HepG2 (cell line): ENCODE data around the gene FOSL2. TPM values are rescaled to one million over a fixed set of nuclear protein-coding genes. Genes with fewer than 3 reads are reported as not detected.
A peak's percentile ranks its signal among the peaks of the same experiment; 100 is the strongest.

Experiments used
- BORCS8-MEF2B ChIP-seq: sonication (generic); formaldehyde crosslinking; IDR thresholded peaks from 2 replicates; pipeline ENCODE4 v1.8.0; 2022; ENCODE audit warnings: mild to moderate bottlenecking, missing genetic modification reagents
- HNRNPK ChIP-seq: fragments of 200-400 bp; formaldehyde crosslinking; IDR thresholded peaks from 2 replicates; pipeline ENCODE4 v1.6.1; 2018; ENCODE audit warnings: low read length, low read depth, moderate library complexity, mild to moderate bottlenecking; ENCODE audit not compliant: poor library complexity, severe bottlenecking
- KDM1A ChIP-seq: IDR thresholded peaks from 2 replicates; pipeline ENCODE4 v1.6.1; 2016; ENCODE audit warnings: missing compliant biosample characterization
- NR3C1 ChIP-seq: sonication (generic); formaldehyde crosslinking; IDR thresholded peaks from 2 replicates; pipeline ENCODE4 v1.4.0; 2020; ENCODE audit warnings: missing genetic modification reagents
- RELA ChIP-seq: sonication (generic); formaldehyde crosslinking; IDR thresholded peaks from 2 replicates; pipeline ENCODE4 v1.4.0; 2020; ENCODE audit warnings: missing genetic modification reagents
- SPEN ChIP-seq: sonication (generic); formaldehyde crosslinking; IDR thresholded peaks from 2 replicates; pipeline ENCODE4 v1.5.1; 2020; ENCODE audit warnings: low read depth, mild to moderate bottlenecking, missing genetic modification reagents
- TBX2 ChIP-seq: sonication (generic); formaldehyde crosslinking; IDR thresholded peaks from 2 replicates; pipeline ENCODE4 v1.5.0; 2020; ENCODE audit warnings: missing genetic modification reagents, mild to moderate bottlenecking, borderline replicate concordance
- ZBTB42 ChIP-seq: sonication (generic); formaldehyde crosslinking; IDR thresholded peaks from 2 replicates; pipeline ENCODE4 v1.5.0; 2020; ENCODE audit warnings: mild to moderate bottlenecking, missing genetic modification reagents
- ZNF451 ChIP-seq: sonication (generic); formaldehyde crosslinking; IDR thresholded peaks from 2 replicates; pipeline ENCODE4 v1.5.0; 2020; ENCODE audit warnings: mild to moderate bottlenecking, missing genetic modification reagents
- ZNF547 ChIP-seq: sonication (generic); formaldehyde crosslinking; IDR thresholded peaks from 2 replicates; pipeline ENCODE4 v1.5.1; 2020; ENCODE audit warnings: mild to moderate bottlenecking, missing genetic modification reagents
- polyA plus RNA-seq, 8 experiments: library from polyadenylated mRNA; depleted of rRNA in 3 of 8; stranded (reverse) in 7 of 8; unstranded in 1 of 8; fragments of >200 nt; fragmentation: Illumina TruSeq in 4 of 8; extraction: Trizol in 4 of 8; gene quantifications; 2 replicates each; pipeline versions ENCODE4 v1.2.1 to v1.2.3, GENCODE V29; 2011 to 2016; ENCODE audit warnings: low read depth in 4 of 8, missing spikeins in 1 of 8, mixed read lengths in 1 of 8; ENCODE audit not compliant: insufficient read depth in 1 of 8
- total RNA-seq, 5 experiments: library from RNA; depleted of rRNA; stranded (reverse); fragments of >200 nt; fragmentation: Illumina TruSeq; extraction: Trizol; gene quantifications; 2 replicates each; pipeline ENCODE4 v1.2.3, GENCODE V29; 2016; ENCODE audit warnings: low read depth in 1 of 5
- TF ChIP-seq, protein P1 (sequence below): sonication (generic); formaldehyde crosslinking; IDR thresholded peaks from 2 replicates; pipeline ENCODE4 v1.5.0; 2020; ENCODE audit warnings: mild to moderate bottlenecking, missing genetic modification reagents
- TF ChIP-seq, protein P2 (sequence below): sonication (generic); formaldehyde crosslinking; IDR thresholded peaks from 2 replicates; pipeline ENCODE4 v1.5.0; 2020; ENCODE audit warnings: mild to moderate bottlenecking, missing genetic modification reagents
- TF ChIP-seq, protein P3 (sequence below): sonication (generic); formaldehyde crosslinking; IDR thresholded peaks from 2 replicates; pipeline ENCODE4 v1.5.1; 2020; ENCODE audit warnings: mild to moderate bottlenecking, missing genetic modification reagents, borderline replicate concordance
- TF ChIP-seq, protein P4 (sequence below): sonication (generic); formaldehyde crosslinking; IDR thresholded peaks from 2 replicates; pipeline ENCODE4 v1.5.1; 2020; ENCODE audit warnings: missing genetic modification reagents, mild to moderate bottlenecking, borderline replicate concordance
- TF ChIP-seq, protein P5 (sequence below): sonication (generic); formaldehyde crosslinking; IDR thresholded peaks from 2 replicates; pipeline ENCODE4 v1.8.0; 2022; ENCODE audit warnings: missing genetic modification reagents, mild to moderate bottlenecking, borderline replicate concordance
- TF ChIP-seq, protein P6 (sequence below): sonication (generic); formaldehyde crosslinking; IDR thresholded peaks from 2 replicates; pipeline ENCODE4 v1.4.0; 2020; ENCODE audit warnings: missing genetic modification reagents

FOSL2 gene
- total and polyA plus RNA-seq, 2 of the 13 experiments (the other 11 are each of a cell fraction or from before 2014, with no cell fraction given), result 3.4 to 18.1 TPM

DNA sequence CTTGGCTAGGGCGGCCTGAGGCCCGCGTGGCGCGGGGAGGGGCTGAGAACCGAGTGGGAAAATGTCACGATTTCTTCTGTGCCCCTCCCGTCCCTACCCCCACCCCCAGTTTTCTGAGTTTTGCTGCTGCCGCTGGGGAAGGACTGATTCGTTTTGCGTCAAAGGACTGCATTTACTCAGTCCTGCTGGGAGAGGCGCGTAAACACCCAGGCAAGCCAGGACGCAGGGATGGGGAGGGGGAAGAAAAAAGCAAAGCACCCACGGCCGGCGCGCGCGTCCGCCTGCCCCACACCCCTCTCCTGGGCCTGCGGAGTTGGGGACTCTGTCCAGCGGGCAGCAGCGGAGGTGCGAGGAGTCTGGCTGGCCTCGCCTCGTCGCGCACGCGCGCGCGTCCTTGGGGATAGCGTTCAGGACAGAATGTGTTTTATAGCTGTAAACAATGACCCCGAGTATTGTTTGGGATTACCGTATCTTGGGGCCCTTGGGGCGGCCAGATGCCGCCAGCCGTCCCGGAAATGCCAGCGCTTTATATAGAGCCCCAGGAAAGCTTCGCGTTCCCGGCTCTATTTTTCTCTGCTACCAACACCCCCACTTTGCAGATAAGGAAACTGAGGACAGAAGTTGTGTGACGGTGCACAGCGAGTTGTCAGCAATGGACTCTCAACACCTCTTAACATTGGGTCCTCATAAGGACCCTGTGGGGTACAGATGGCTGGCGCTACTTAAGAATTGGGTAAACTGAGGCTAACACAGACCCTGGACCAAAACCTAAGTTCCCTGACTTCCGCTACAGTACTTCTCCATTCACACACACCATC, 1.7 kb upstream of the FOSL2 start (continued):
- peak; percentile 34 for TF ChIP-seq HNRNPK
- TF ChIP-seq, protein P1, sequence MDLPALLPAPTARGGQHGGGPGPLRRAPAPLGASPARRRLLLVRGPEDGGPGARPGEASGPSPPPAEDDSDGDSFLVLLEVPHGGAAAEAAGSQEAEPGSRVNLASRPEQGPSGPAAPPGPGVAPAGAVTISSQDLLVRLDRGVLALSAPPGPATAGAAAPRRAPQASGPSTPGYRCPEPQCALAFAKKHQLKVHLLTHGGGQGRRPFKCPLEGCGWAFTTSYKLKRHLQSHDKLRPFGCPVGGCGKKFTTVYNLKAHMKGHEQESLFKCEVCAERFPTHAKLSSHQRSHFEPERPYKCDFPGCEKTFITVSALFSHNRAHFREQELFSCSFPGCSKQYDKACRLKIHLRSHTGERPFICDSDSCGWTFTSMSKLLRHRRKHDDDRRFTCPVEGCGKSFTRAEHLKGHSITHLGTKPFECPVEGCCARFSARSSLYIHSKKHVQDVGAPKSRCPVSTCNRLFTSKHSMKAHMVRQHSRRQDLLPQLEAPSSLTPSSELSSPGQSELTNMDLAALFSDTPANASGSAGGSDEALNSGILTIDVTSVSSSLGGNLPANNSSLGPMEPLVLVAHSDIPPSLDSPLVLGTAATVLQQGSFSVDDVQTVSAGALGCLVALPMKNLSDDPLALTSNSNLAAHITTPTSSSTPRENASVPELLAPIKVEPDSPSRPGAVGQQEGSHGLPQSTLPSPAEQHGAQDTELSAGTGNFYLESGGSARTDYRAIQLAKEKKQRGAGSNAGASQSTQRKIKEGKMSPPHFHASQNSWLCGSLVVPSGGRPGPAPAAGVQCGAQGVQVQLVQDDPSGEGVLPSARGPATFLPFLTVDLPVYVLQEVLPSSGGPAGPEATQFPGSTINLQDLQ (CRISPR knock-in tag), result 0 out of 2 replicates have a peak, but pooled peaks have one; percentile 47
- TF ChIP-seq, protein P2, sequence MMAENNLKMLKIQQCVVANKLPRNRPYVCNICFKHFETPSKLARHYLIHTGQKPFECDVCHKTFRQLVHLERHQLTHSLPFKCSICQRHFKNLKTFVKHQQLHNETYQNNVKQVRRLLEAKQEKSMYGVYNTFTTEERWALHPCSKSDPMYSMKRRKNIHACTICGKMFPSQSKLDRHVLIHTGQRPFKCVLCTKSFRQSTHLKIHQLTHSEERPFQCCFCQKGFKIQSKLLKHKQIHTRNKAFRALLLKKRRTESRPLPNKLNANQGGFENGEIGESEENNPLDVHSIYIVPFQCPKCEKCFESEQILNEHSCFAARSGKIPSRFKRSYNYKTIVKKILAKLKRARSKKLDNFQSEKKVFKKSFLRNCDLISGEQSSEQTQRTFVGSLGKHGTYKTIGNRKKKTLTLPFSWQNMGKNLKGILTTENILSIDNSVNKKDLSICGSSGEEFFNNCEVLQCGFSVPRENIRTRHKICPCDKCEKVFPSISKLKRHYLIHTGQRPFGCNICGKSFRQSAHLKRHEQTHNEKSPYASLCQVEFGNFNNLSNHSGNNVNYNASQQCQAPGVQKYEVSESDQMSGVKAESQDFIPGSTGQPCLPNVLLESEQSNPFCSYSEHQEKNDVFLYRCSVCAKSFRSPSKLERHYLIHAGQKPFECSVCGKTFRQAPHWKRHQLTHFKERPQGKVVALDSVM (CRISPR knock-in tag), result no peak; the same call in none of the 2 replicates
- TF ChIP-seq, protein P3, sequence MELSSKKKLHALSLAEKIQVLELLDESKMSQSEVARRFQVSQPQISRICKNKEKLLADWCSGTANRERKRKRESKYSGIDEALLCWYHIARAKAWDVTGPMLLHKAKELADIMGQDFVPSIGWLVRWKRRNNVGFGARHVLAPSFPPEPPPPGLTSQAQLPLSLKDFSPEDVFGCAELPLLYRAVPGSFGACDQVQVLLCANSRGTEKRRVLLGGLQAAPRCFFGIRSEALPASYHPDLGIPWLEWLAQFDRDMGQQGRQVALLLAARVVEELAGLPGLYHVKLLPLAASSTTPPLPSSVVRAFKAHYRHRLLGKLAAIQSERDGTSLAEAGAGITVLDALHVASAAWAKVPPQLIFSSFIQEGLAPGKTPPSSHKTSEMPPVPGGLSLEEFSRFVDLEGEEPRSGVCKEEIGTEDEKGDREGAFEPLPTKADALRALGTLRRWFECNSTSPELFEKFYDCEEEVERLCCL (CRISPR knock-in tag), result 0 out of 2 replicates have a peak, but pooled peaks have one; percentile 62
- peak; percentile 54; the same call in 1 of the 2 replicates for TF ChIP-seq ZNF451 (CRISPR knock-in tag)
- no peak for TF ChIP-seq BORCS8-MEF2B
- TF ChIP-seq, protein P4, sequence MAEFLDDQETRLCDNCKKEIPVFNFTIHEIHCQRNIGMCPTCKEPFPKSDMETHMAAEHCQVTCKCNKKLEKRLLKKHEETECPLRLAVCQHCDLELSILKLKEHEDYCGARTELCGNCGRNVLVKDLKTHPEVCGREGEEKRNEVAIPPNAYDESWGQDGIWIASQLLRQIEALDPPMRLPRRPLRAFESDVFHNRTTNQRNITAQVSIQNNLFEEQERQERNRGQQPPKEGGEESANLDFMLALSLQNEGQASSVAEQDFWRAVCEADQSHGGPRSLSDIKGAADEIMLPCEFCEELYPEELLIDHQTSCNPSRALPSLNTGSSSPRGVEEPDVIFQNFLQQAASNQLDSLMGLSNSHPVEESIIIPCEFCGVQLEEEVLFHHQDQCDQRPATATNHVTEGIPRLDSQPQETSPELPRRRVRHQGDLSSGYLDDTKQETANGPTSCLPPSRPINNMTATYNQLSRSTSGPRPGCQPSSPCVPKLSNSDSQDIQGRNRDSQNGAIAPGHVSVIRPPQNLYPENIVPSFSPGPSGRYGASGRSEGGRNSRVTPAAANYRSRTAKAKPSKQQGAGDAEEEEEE (CRISPR knock-in tag), result no peak
- TF ChIP-seq, protein P5, sequence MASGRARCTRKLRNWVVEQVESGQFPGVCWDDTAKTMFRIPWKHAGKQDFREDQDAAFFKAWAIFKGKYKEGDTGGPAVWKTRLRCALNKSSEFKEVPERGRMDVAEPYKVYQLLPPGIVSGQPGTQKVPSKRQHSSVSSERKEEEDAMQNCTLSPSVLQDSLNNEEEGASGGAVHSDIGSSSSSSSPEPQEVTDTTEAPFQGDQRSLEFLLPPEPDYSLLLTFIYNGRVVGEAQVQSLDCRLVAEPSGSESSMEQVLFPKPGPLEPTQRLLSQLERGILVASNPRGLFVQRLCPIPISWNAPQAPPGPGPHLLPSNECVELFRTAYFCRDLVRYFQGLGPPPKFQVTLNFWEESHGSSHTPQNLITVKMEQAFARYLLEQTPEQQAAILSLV (CRISPR knock-in tag), result peak; percentile 55; the same call in 1 of the 2 replicates
- TF ChIP-seq ZBTB42 (CRISPR knock-in tag), result peak; percentile 86; the same call in 1 of the 2 replicates
- peak; percentile 44; the same call in 1 of the 2 replicates for TF ChIP-seq TBX2
- TF ChIP-seq, protein P6, sequence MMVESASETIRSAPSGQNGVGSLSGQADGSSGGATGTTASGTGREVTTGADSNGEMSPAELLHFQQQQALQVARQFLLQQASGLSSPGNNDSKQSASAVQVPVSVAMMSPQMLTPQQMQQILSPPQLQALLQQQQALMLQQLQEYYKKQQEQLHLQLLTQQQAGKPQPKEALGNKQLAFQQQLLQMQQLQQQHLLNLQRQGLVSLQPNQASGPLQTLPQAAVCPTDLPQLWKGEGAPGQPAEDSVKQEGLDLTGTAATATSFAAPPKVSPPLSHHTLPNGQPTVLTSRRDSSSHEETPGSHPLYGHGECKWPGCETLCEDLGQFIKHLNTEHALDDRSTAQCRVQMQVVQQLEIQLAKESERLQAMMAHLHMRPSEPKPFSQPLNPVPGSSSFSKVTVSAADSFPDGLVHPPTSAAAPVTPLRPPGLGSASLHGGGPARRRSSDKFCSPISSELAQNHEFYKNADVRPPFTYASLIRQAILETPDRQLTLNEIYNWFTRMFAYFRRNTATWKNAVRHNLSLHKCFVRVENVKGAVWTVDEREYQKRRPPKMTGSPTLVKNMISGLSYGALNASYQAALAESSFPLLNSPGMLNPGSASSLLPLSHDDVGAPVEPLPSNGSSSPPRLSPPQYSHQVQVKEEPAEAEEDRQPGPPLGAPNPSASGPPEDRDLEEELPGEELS (CRISPR knock-in tag), result peak; percentile 49; the same call in 1 of the 2 replicates
- no peak for TF ChIP-seq NR3C1 (CRISPR knock-in tag)
- TF ChIP-seq KDM1A (CRISPR knock-in tag), result peak; percentile 59
- 0 out of 2 replicates have a peak, but pooled peaks have one; percentile 1 for TF ChIP-seq RELA (CRISPR knock-in tag)
- TF ChIP-seq ZNF547 (CRISPR knock-in tag), result 0 out of 2 replicates have a peak, but pooled peaks have one; percentile 60
- TF ChIP-seq SPEN (CRISPR knock-in tag), result peak; percentile 5; the same call in 1 of the 2 replicates
